Epidermal melanocyte (primary cell): ENCODE results near the gene SYNE1.
A peak's percentile ranks its signal among the peaks of the same experiment; 100 is the strongest.

Source experiments
- DNase-seq: peaks from one replicate; pipeline ENCODE4 v3.0.0; 2011; ENCODE audit warnings: low spot score; ENCODE audit not compliant: insufficient read length

The SYNE1 gene

DNA sequence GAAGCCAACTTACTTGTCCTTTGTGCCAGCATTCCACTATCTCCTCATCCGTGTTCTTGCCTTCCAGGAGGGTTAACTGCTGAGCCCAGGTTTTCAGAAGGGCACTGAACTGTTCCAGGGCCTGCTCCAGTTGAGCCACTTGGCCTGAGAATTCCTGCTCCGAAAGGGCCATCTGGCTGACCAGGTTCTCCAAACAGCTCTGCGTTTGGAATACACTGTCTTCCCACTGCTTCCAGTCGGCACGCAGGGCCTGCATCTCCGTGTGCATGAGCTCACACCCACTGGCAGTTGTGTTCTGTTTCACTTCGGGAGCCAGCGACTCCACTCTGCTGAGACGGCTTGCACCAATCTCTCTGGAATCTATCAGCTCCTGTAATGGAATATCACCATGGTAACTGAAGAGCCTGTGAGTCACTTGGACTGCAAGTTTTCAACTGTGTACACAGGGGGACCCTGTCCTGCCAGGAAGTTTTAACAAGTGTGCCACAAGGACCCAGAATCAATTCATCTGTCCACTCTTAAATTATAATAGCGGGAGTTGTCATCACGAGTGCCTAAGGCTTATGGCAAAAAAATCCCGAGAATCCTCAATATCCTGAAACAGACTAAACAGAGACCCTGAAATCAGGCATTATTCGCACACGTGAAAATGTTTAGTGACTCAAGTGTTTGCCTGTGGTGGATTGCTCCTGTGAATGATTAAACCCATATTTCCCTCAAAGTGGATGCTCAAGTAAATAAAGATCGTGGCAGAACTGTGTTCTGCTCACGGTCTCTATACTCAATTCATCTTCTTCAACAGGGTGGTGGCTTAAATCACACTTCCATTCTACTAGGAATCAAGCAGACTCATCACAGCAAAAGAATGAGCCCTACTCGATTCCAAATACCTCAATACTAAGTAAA is 255.9 kb downstream of the SYNE1 start:
- peak; percentile 34 for DNase-seq

DNA sequence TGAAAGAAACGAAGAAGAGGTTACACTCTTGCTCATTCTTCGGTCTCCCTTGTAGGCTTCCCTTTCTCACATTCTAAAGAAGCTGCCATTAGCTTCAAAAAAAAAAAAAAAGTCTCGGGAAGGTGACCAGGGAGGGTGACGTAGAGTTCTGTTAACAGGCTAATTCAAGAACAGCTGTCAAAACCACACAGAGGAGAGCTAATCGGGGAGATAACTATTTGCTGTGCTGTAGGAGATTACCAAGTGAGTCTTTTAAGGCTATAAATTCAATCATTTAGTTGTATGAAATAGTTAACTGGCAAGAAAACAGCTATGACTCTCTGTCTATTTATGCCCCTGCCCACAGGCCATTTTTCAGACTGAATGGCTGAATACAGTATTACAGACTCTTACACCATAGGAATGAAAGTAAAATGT is 256.8 kb downstream of the SYNE1 start:
- no peak for DNase-seq

DNA sequence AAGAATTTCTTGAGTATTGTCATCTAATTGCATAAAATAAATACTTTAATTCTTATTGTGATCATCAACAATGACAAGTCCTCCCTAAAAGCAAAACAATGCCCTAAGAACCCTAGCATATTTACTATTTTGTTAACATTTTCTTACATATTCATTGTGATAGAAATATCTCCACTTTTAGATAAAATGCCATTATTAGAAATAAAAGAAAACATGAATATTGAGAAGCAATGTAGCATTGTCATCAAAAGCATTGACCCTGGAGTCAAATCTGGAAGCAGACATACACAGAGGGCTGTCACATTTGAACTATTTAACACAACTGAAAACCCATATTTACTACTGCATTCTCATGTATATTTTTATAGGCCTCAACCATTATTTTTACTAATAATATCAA is 257.7 kb downstream of the SYNE1 start:
- DNase-seq = no peak

DNA sequence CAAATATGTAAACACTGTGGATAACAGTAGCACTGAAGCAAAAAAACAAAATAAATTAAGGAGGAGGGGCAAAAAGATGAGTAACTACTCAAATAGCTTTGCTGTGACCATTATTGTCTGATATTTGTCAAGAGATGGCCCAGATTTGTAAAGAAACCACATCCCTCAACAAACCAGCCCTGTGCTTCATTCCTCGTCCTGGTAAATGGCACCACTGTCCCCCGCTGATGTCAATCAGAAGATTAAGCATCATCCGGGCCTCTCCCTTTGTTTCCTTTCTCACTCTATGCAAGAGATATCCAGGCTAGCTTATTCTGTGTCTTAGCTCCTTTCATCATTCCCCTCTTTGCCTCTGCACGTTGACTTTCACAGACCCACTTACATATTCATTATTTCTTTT is 259.0 kb downstream of the SYNE1 start:
- DNase-seq = no peak

DNA sequence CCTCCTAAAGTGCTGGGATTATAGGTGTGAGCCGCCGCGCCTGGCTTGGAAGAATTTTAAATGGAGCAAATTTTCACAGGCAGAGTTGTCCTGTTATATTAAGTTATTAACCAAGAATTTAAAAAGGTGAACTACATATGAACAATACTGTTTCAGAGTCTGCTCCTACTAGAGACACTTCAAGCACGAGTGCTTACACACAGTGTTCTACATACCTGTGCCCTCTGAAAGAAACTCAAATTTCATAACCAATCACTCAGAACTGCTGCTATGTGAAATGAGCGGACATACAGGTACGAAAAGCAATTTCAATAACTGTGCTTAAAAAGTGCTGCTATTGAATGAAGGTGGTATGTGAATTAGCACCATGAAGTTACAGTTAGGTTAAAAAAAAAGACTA is 262.0 kb downstream of the SYNE1 start:
- no peak for DNase-seq

DNA sequence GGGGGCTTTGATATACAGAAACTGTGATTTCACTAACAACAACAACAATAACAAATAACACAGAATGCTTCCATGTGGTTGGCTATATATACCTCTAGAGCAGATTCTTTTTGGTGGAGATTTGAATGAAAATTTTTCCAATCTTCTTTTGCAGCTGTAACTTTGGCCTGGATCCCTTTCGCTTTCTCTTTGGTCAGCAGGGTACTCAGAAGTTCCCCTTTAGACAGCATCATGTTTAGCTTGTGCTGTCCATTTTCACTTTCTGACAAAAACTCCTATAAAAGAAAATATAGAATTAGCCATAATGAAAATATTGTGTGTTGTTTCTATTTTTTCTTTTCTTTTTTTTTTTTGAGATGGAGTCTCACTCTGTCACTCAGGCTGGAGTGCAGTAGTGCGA is 264.2 kb downstream of the SYNE1 start:
- DNase-seq = no peak

DNA sequence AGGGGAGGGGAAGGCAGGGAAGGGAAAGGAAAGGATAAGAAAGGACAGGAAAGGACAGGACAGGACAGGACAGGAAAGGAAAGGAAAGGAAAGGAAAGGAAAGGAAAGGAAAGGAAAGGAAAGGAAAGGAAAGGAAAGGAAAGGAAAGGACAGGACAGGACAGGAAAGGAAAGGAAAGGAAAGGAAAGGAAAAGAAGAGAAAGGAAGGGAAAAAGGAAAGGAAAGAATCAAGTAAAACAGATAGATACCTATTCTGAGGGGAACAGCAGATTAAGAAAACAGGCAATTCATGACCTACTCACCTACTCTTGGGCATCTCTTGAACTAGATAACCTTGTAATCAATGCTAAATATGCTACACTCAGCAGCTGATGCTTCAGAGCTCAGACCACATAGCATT is 265.4 kb downstream of the SYNE1 start:
- no peak for DNase-seq

DNA sequence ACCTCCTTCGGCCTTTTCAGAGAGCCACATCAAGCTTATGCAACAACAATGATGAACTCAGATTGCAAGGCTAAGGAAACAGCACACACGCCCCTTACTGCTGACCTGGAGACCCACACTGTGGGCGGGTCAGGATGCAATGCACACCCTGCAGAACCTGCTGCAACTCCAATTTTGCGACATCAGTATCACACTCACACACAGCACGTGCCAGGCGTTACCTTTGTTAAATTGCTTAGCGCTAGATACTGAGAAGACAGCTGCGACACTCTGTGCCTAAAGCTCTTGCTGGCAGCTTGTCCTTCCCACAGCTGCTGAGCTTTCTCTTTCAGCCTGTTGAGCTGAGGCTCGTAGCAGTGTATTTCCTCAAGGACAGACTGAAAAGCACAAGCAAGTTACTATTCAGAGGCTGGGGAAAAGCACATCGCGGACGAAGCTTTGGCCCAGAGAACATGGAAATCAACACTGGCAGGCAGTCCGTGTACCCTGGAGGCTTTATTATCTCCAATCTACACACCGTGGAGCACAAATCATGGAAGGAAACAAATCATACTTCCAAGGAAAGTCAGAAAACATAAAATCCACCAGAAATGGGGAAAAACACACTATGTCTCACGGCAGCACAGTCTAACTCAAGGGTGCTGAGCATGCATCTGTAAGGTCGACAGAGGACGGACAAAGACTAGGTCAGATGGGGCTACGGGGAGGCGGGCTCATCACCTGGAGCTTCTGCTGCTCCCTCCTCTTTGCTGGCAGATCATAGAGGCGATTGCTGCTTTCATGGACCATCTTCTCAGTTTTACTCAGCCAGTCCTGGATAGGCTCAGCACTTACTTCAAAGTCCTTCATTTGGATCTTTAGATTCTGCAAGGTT is 268.2 kb downstream of the SYNE1 start:
- DNase-seq = no peak

DNA sequence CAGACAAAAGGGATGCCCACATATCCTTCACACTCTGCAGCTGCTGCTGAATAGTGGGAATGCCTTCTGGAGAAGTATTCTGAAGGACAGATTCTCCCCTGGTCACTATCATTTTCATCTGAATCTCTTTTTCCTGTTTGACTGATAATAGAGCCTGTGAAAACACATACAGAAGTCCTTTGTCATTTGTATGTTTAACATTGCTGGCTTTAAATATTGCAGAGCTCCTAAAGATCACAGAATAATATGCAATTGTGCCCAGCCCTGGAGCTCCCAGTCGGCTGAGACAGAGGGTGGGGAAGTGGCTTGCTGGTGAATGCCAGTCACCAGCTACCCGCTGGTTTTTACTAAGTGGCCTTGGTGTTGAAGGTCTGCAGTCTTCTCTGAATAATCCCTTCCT is 272.3 kb downstream of the SYNE1 start:
- DNase-seq = no peak

DNA sequence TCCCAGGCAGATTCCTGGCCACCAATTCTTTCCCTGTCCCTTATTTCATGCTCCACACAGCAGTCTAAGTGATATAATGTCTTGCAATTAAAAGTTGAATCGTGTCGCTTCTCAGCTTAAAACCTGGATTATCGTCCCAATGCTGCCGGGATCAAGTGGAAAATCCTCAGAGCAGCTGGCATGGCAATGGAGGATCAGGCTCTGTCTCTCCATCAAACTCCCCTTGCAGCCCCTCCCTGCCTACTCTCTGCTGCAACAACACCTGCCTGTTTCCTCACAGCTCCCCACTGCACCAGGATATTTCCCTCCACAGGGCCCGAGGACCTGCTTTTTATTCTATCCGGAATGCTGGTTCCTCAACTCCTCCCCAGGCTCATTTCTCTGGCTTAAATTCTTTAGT is 277.1 kb downstream of the SYNE1 start:
- no peak for DNase-seq

DNA sequence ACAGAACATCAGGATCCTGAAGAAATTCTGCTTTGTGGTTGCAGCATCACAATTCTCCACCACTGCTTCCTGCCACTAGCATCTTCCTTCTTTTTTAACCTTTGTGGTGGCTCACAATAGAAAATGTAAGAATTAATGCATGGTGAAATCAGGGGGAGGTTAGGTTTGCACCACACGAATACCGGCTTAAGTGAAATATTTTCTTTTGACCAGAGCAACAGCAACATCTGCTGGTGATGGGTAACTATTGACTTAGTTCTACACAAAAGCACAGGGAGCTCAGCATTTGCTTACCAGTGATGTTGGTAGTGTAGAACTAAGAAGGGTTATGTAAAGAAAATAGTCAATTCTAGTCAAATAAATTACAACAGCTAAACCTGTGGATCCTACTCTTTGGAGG is 280.5 kb downstream of the SYNE1 start:
- DNase-seq = no peak

DNA sequence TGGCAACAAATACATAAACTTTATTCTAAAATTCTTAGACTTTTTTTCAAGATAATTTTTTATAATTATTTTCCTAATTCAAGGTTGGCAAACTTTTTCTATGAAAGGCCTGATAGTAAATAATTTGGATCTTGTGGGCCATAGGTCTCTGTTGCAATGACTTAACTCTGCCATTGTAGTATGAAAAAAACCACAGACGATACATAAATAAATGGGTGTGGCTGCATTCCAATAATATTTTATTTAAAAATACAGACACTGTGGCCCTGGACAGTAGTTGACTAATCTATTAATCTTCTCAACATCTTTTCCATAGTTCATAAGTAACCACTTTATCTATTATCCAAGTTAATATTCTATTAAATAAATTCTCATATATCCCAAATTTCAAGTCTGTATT is 281.1 kb downstream of the SYNE1 start:
- DNase-seq = no peak

DNA sequence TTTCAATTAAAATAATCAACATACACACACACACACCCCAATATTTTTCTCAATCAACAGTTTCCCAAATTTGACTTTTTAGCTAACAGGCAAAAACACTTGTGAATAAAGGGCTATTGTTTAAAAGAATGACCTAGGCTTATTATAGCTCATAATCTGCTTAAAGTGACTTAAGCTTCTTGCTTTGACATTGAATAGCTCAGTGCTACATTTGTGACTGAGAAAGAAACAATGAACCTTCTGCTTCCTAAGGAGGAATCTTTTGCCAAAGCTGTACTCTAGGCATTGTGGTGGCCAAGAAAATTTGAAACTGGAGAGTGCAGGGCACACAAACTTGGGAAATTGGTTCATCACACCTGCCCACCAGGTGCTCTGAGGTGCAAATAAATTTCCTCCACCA is 282.0 kb downstream of the SYNE1 start:
- no peak for DNase-seq

DNA sequence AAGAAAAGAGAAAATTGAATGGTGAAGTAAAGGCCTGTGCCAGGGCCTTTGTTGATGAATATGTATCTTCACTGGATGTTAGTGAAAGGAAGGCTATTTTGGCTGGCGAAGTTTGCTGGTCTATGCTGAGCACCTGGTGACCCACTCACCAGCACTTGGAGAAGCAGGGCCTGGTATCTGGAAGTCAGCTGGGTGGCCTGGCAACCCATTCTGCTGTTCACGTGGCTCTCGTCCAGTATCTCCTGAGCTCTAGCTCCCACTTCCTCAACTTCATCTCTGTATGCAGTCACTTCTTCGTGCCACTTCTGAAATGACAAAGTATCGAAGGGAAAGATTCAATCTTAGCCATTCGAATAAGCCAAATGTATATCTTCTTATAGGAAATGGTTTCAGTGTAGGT is 283.7 kb downstream of the SYNE1 start:
- no peak for DNase-seq

DNA sequence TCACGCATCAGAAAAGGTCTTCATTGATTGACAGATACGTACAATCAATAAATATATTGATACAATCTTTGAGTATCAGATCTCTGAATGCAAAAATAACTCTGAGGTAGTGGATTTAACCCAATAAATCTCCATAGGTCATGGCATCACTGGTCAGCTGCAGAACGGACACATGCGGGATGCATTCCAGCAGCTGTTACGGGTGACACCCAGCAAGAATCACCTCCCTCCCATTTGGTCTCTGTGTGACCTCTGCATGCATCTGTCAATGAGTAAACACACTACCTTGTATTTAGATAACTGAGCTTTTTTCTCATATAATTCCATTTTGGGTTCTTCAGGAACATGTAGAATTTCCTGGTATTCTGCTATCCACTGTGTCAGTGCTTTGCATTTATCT is 285.4 kb downstream of the SYNE1 start:
- no peak for DNase-seq

DNA sequence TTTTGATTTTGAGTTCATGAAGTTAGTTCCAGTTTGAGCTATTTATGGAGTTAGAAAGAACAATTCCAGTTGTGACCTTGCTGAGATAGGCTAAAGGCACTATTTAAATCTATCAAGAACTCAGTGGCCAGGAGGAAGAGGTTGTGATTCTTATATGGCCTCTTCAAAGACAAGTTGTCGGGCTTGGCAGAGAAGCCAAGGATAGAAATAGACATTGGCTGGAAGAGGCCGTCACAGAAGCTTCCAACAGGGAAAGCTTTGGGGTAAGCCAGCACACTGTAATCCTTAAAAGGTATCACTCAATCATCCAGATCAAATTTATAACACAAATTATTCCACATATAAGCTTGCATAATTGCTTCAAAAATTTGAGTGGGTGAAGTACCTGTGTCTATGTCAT is 286.1 kb downstream of the SYNE1 start:
- no peak for DNase-seq

DNA sequence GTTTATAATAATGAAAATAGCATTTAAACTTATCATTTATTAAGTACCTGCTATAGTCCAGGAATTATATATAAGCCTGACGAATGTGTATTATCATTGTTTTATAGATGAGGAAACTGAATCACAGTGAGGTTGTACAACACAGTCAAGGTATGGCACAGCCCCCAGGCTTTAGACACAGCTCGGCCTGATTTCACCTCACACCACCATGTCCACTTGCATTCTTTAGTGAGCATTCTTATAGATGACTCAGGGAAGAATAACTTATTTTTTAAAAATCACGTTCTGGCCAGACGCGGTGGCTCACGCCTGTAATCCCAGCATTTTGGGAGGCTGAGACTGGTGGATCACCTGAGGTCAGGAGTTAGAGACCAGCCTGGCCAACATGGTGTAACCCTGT is 289.0 kb downstream of the SYNE1 start:
- DNase-seq = no peak

DNA sequence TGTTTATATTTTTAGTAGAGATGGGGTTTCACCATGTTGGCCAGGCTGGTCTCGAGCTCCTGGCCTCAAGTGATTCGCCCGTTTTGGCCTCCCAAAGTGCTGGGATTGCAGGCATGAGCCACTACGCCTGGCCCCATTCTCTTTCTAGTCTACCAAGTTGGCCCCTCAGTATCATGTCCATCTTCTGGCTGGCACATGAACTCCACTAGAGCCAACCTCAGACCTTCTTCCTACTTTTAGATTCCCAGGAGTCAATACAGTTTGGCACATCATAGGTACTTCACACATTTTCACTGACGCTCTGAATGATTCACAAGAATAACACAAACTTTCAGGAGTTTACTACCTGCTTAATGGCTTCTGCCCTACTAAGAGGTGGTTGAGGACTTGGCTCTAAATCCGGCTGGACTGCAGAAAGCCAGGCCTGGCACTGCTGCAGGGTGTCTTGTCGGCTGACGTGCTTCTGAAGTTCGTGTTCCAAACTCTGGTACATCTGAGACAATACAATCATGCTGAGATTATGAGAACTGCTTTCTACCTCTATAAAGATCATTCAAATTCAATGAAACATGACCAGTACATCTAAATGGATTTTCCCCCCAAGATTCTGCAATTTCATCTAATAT is 293.3 kb downstream of the SYNE1 start:
- no peak for DNase-seq

DNA sequence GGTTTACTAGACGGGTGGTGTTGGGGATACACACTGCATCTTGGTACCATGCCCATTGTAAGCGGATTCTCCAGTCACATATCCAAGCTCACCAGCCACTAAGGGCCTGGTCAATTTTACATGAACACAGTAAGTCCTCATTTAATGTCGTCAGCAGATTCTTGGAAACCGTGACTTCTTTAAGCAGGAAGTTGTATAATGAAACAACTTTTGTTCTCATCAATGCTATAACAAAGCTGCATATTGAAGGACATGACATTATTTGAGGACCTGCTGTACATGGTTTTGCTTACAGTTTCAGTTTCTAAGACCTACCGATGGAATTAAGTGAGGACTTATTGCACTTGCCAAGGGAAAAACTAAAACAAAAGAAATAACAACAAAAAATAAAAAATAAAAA is 295.6 kb downstream of the SYNE1 start:
- no peak for DNase-seq

DNA sequence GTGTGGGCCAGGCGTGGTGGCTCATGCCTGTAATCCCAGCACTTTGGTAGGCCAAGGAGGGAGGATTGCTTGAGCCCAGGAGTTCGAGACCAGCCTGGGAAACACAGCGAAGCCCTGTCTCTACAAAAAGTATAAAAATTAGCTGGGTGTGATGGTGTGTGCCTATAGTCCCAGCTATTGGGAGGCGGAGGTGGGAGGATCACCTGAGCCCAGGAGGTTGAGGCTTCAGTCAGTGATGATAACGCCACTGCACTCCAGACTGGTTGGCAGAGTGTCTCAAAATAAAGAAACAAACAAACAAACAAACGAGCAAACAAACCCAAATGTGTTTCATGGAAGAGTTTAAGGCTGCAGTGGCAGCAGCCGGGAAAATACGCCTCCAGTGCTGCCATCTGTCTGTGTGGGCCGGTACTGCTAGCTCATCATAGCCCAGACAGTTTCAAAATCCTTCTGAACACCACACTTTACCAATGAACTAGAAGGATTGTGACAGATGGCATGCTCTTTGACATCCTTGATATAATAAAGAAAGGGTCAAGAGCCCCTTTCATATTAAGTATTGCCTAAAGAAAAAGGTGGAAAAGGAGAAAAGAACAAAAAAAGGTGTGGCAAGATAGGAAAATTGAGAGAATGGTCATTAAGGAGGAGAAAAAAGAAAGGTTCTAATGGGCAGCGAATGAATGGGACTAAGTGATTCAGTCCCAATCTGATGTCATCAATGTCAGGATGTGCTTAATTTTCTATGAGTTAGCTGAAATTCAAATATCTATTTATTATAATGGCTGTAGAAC is 298.6 kb downstream of the SYNE1 start:
- no peak for DNase-seq

DNA sequence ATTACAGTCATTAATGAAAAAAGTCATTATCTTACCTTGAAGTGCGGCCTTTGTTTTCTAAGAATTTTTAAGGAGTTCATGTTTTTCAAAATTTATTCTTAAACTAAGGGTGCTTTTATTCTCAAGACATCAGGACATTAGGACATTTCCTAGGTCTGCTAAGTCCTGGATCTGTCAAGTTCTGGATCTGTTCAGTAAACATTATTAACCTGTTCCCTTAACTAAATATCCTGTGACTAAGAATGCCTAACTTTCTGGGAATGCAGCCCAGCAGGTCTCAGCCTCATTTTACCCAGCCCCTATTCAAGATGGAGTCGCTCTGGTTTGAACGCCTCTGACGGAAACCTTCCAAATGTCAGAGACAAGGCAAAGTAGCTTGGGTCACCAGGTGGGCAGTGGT is 302.6 kb downstream of the SYNE1 start:
- DNase-seq = no peak
